Tibial nerve (tissue), 3 donors: Measurements from ENCODE around the gene PSG3.

Experiments
- POLR2A ChIP-seq, 2 donors: fragments of 450-650 bp; IDR thresholded peaks; one replicate each; pipeline ENCODE4 v1.6.1; 2017; ENCODE audit warnings: antibody characterized with exemption in 2 of 2, mild to moderate bottlenecking in 2 of 2, moderate library complexity in 2 of 2
- TF ChIP-seq, protein P1 (sequence below), 5 experiments: fragments of 200-600 bp in 3 of 5; fragments of 450-650 bp in 2 of 5; sonication (generic) in 3 of 5; IDR thresholded peaks; one replicate each; pipeline ENCODE4 v1.5.1; 2016 to 2019; ENCODE audit warnings: antibody characterized with exemption in 5 of 5, mild to moderate bottlenecking in 3 of 5, moderate library complexity in 2 of 5

DNA sequence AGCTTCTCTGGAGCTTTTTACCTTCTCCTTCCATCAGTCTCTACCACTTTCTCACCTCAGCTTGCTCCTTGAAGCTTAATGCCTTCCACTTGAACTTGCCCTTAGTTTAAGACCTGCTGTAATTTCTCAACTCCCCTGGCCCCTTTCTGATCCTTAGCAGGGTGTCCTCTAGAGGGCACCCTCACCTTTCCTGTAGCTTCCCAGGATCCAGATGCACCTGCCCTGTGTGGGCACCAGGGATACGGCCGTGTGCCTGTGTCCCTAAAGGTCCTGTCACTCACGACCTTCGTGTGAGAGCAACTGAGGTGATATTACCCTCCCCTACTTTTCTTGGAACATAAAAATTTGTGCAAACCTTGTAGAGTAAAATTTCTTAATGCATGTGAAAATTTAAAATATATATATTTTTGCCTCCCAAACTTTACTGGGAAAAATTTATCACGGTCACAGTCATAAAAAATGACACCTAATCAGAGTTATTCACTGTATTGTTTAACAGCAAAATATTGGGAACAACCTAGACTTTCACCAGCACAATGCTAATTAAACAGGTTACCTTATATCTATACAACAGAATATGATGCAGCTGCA lies 46.4 kb downstream of the PSG3 start:
- TF ChIP-seq, protein P1, sequence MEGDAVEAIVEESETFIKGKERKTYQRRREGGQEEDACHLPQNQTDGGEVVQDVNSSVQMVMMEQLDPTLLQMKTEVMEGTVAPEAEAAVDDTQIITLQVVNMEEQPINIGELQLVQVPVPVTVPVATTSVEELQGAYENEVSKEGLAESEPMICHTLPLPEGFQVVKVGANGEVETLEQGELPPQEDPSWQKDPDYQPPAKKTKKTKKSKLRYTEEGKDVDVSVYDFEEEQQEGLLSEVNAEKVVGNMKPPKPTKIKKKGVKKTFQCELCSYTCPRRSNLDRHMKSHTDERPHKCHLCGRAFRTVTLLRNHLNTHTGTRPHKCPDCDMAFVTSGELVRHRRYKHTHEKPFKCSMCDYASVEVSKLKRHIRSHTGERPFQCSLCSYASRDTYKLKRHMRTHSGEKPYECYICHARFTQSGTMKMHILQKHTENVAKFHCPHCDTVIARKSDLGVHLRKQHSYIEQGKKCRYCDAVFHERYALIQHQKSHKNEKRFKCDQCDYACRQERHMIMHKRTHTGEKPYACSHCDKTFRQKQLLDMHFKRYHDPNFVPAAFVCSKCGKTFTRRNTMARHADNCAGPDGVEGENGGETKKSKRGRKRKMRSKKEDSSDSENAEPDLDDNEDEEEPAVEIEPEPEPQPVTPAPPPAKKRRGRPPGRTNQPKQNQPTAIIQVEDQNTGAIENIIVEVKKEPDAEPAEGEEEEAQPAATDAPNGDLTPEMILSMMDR (IDR thresholded peaks at IDR 0.05): no peak
- no peak for TF ChIP-seq POLR2A (IDR thresholded peaks at IDR 0.05)
